NOMO-1 (cell line): Measurements from ENCODE around the gene SUGCT.

Experiments
- DNase-seq, 2 experiments: peaks; one replicate each; lab custom pipeline; 2025; ENCODE audit not compliant: unreplicated experiment in 2 of 2; lab: John Stamatoyannopoulos, UW

SUGCT gene

GRCh38 chr7:40882071-40882658 lies 747.4 kb downstream of the SUGCT start:
- no peak for DNase-seq

- DNase-seq: no peak
Observed at GRCh38 chr7:40883826-40884225, 749.0 kb downstream of the SUGCT start.

DNA sequence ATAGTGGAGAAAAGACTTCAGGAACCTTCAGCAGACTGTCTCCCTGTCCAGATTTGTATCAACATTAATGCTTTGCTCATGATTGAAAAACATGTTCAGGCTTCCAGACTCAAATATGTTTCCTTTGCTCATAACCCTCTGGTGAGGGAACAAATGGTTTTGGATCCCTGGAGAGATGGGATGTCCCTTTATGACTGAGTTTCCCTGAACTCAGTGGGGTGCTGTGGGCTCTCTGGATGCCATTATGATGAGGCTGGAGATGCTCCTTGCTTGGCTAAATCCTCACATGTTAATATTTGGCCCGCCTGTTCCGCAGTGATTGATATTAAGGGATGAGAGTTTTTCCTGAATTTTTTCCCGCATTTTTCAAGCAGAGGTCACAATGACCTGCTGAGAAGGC lies 749.4 kb downstream of the SUGCT start:
- no peak for DNase-seq

DNA sequence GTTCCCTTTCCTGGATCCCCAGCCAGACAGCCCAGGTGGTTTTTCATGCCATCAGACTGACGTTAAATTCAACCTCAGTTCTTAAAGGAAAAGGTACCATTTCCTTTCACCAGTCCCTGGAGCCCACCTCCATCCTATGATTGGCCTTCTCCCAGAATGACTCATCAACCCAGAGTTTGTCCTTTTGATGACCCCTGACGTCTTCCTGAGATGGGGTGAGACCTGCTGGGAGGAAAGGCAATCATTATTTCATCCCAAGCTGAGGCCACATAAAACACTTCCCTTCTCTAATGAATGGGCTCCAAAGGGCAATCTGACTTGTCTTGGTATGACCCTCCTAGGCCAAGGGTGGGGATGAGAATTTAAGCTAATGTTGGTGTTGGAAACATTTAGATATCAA lies 750.7 kb downstream of the SUGCT start:
- DNase-seq: no peak

- no peak for DNase-seq
Observed at GRCh38 chr7:40887099-40887498, 752.3 kb downstream of the SUGCT start.

GRCh38 chr7:40888499-40888898 lies 753.7 kb downstream of the SUGCT start:
- no peak for DNase-seq

- DNase-seq: no peak
Observed at GRCh38 chr7:40889099-40889498, 754.3 kb downstream of the SUGCT start.

GRCh38 chr7:40889539-40889938 lies 754.7 kb downstream of the SUGCT start:
- DNase-seq: no peak

DNA sequence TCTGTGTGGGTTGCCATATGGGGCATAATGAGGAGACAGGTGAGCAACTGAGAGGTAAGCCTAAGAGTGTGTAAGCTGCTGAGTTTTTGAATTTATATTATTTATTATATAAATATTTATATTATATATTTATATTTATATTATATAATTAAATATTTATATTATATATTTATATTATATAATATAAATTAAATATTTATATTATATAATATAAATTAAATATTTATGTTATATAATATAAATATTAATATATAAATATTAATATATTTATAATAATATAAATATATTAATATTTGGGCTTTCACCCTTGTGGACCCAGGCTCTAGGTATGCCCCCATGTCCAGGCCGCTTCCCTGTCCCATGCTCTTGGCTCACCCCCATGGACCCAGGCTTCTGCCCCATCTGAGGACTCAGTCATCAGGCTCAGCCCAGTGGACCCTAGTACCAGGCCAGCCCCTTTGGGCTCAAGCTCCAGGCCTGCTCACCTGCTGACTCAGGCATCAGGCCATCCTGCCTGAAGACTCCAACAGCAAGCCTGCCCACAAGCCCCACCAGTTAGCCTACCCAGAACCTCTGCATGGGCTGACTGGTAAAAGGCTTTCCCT lies 755.4 kb downstream of the SUGCT start:
- no peak for DNase-seq

- DNase-seq: no peak
Observed at GRCh38 chr7:40891232-40891631, 756.4 kb downstream of the SUGCT start.

GRCh38 chr7:40899151-40899550 lies 764.3 kb downstream of the SUGCT start:
- no peak for DNase-seq

- DNase-seq: no peak
Observed at GRCh38 chr7:40899636-40900507, 765.1 kb downstream of the SUGCT start.

DNA sequence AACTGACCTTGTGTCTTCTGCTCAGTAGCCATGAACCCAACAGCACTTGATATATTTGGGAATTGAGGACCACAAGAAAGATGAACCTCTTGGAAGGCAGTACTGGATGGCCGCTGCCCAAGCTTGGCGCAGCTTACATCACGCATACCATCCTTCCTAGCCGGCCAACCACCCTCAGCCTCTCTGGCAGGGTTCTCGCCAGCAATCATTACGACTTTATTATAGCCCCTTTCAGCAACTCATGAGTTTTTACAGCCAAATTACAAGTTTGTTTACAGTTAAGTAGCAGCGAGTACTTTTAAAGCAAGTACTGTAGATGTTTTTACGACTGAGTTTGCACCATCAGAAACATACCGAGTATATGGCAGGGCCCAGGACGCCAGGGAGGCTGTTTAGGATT lies 769.1 kb downstream of the SUGCT start:
- no peak for DNase-seq

- no peak for DNase-seq
Observed at GRCh38 chr7:40907286-40907685, 772.5 kb downstream of the SUGCT start.

DNA sequence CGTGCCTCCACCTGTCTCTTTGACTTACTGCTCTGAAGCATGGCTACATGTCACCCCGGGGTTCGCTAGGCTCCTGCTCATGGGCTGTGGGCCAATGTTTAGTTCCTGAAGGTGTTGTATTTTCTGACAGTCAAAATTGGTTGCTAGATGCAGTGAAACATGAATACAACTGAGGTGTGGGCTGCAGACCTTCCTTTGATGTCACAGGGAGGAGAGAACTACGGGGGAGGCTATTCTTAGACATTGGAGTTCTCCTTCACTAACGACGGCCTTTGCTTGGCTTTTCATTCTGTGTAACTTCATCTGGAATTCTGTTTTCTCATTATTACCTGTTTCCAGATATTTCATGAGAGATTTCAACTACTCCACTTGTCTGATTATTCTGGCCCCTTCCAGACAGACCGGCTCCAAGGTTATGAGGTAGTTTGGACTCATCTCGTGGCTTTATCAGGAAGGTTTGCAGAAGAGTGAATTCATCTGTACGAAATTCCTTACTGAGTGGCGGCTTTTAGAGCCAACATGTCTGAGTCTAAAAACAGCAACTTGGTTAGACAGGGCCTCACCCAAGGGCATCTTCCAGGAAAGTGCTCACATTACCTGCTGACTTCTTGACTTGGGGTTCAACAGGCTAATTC lies 774.7 kb downstream of the SUGCT start:
- DNase-seq: no peak
